Measurements from ENCODE around the gene GGN. TPM values are rescaled to one million over a fixed set of nuclear protein-coding genes. Genes with fewer than 3 reads are reported as not detected.
A peak's percentile ranks its signal among the peaks of the same experiment; 100 is the strongest.
"Not testable (repeated sequence)": the region's sequence is repeated elsewhere in the genome, so short reads cannot be mapped to it uniquely, and the experiment has no call there.

GGN gene
- total and polyA plus RNA-seq, 9 of the 15 experiments (the other 6 are each of a cell fraction or from before 2014, with no cell fraction given) = 0.15 to 0.33 TPM; not detected in 7

DNA sequence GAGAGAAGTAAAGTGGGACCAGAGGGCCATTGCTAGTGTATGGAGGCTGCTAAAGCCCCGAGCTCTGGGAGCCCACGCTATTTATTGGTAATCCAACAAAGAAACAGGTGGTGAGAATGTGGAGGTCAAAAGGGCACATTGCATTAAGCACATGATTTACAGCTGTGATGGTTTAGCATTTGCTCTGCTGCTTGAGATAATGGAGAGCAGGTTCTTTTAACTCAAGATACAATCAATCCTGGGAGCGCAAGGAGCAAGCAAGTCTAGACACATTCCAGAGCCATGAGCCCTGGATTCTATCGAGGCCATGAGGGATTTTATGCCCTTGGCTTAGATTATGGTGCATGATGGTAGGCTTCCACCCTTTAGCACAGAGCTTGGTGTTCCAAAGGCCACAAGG, 48.8 kb downstream of the GGN start:
- POLR2A ChIA-PET = interaction anchor here (0.8 kb wide), 1 partner anchor 476 kb away, joined by 3 read pairs; no protein-coding TSS in a partner anchor
- BruUV-seq (replicated peaks); H3K27me3 ChIP-seq (ENCODE audit: control insufficient read depth in 2 of 2, insufficient read depth in 2 of 2, low read length in 2 of 2); H3K4me2 ChIP-seq (ENCODE audit: insufficient read depth, low read length); CTCF ChIA-PET (ENCODE audit: low intra/inter-chr PET ratio); H3K9me1 ChIP-seq (ENCODE audit: control insufficient read depth, insufficient read depth, low read length); H3K79me2 ChIP-seq (ENCODE audit: control insufficient read depth, insufficient read depth, low read length); H4K20me1 ChIP-seq (replicated peaks; ENCODE audit: control insufficient read depth, insufficient read depth, low read length); ATAC-seq; H2AFZ ChIP-seq (ENCODE audit: low read depth, low read length); DNase-seq (ENCODE audit: extremely low read depth in 1 of 4, low spot score in 3 of 4); H3K27ac ChIP-seq (ENCODE audit: extremely low read depth, low read depth, low read length); H3K9me3 ChIP-seq (replicated peaks; ENCODE audit: control insufficient read depth, insufficient read depth, low read depth, low read length); H3K4me3 ChIP-seq; H3K9ac ChIP-seq (ENCODE audit: insufficient read depth in 1 of 2, low read depth in 2 of 2, low read length in 2 of 2); FAIRE-seq; H3K36me3 ChIP-seq (ENCODE audit: control insufficient read depth, insufficient read depth, low read length); TF ChIP-seq TEAD4 (CRISPR knock-in tag; IDR thresholded peaks at IDR 0.05; ENCODE audit: borderline replicate concordance): not testable (repeated sequence)
- intact Hi-C loops (cut with micrococcal nuclease) (loop anchor here (5.0 kb wide), 1 partner anchor 48 kb away; the partner anchor contains the start of genes GGN and SPRED3), in situ Hi-C loops (cut with MboI) (loop anchor here (25.0 kb wide), 1 partner anchor 427 kb away; the partner anchor contains the start of genes SIPA1L3 and WDR87)
- 7% methylated on average over 3 of the region's 4 CpGs for WGBS (ENCODE audit: insufficient coverage, low coverage, missing lambda C conversion rate)
- TF ChIP-seq TAL1 (IDR thresholded peaks at IDR 0.05) (peak; percentile 57), DACH1 (IDR thresholded peaks at IDR 0.05; ENCODE audit: partially characterized antibody) (peak; percentile 15), ARID1B (IDR thresholded peaks at IDR 0.05) (peak; percentile 51), TCF3 (CRISPR knock-in tag; IDR thresholded peaks at IDR 0.05) (peak; percentile 62), MTA2 (IDR thresholded peaks at IDR 0.05; ENCODE audit: low read depth) (0 out of 2 replicates have a peak, but pooled peaks have one; percentile 14), ESRRA (IDR thresholded peaks at IDR 0.05; ENCODE audit: borderline replicate concordance, low read depth) (peak; percentile 56; the same call in 1 of the 2 replicates), MEIS2 (IDR thresholded peaks at IDR 0.05; ENCODE audit: partially characterized antibody) (peak; percentile 89), KDM1A (IDR thresholded peaks at IDR 0.05) (peak; percentile 56 to 64; a peak in 2 of 4 replicates), SMAD4 (CRISPR knock-in tag; conservative IDR thresholded peaks at IDR 0.05) (peak; percentile 84), TEAD4 (IDR thresholded peaks at IDR 0.05; ENCODE audit: low read length) (0 out of 2 replicates have a peak, but pooled peaks have one; percentile 34), SOX6 (IDR thresholded peaks at IDR 0.05) (0 out of 2 replicates have a peak, but pooled peaks have one; percentile 11), CBFA2T2 (conservative IDR thresholded peaks at IDR 0.05) (peak; percentile 55; the same call in 1 of the 2 replicates), CTBP1 (IDR thresholded peaks at IDR 0.05; ENCODE audit: borderline replicate concordance) (peak; percentile 34; the same call in 1 of the 2 replicates), CBFA2T3 (IDR thresholded peaks at IDR 0.05) (peak; percentile 76)
- TF ChIP-seq, protein P1, sequence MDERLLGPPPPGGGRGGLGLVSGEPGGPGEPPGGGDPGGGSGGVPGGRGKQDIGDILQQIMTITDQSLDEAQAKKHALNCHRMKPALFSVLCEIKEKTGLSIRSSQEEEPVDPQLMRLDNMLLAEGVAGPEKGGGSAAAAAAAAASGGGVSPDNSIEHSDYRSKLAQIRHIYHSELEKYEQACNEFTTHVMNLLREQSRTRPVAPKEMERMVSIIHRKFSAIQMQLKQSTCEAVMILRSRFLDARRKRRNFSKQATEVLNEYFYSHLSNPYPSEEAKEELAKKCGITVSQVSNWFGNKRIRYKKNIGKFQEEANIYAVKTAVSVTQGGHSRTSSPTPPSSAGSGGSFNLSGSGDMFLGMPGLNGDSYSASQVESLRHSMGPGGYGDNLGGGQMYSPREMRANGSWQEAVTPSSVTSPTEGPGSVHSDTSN (CRISPR knock-in tag; IDR thresholded peaks at IDR 0.05; ENCODE audit: low read depth) = not testable (repeated sequence)
- TF ChIP-seq, protein P1 (tag; conservative IDR thresholded peaks at IDR 0.05; ENCODE audit: low read depth) = peak; percentile 71
- TF ChIP-seq, protein P2, sequence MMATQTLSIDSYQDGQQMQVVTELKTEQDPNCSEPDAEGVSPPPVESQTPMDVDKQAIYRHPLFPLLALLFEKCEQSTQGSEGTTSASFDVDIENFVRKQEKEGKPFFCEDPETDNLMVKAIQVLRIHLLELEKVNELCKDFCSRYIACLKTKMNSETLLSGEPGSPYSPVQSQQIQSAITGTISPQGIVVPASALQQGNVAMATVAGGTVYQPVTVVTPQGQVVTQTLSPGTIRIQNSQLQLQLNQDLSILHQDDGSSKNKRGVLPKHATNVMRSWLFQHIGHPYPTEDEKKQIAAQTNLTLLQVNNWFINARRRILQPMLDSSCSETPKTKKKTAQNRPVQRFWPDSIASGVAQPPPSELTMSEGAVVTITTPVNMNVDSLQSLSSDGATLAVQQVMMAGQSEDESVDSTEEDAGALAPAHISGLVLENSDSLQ (IDR thresholded peaks at IDR 0.05) = peak; percentile 66; the same call in 1 of the 2 replicates
- H3K4me1 ChIP-seq (replicated peaks in 1 of 2; ENCODE audit: control insufficient read depth in 2 of 2, insufficient read depth in 2 of 2, low read length in 2 of 2) = peaks cover 13 to 39% of the 10 kb centered on the region in 2 experiments; a peak in 4 of 5 replicates

All from K562 (cell line).